WTC11 (cell line): ENCODE measurements around the gene NKAPL. TPM values are rescaled to one million over a fixed set of nuclear protein-coding genes. Genes with fewer than 3 reads are reported as not detected.

Experiments
- CREM ChIP-seq: sonication (generic); formaldehyde crosslinking; IDR thresholded peaks from 2 replicates; pipeline ENCODE4 v1.8.1; 2022; ENCODE audit warnings: mild to moderate bottlenecking, missing genetic modification reagents, moderate library complexity
- ESRRA ChIP-seq: sonication (generic); formaldehyde crosslinking; IDR thresholded peaks from 2 replicates; pipeline ENCODE4 v1.8.1; 2022; ENCODE audit warnings: mild to moderate bottlenecking, missing genetic modification reagents, borderline replicate concordance
- FOXK1 ChIP-seq: sonication (generic); formaldehyde crosslinking; IDR thresholded peaks from 2 replicates; pipeline ENCODE4 v1.8.0; 2022; ENCODE audit warnings: mild to moderate bottlenecking, moderate library complexity, missing genetic modification reagents
- FOXP1 ChIP-seq: sonication (generic); formaldehyde crosslinking; IDR thresholded peaks from 2 replicates; pipeline ENCODE4 v1.8.0; 2022; ENCODE audit warnings: missing genetic modification reagents, mild to moderate bottlenecking, moderate library complexity, borderline replicate concordance
- IRF2 ChIP-seq: sonication (generic); formaldehyde crosslinking; IDR thresholded peaks from 2 replicates; pipeline ENCODE4 v1.8.0; 2022; ENCODE audit warnings: low read depth, missing genetic modification reagents, borderline replicate concordance
- JUN ChIP-seq: sonication (generic); formaldehyde crosslinking; IDR thresholded peaks from 2 replicates; pipeline ENCODE4 v1.8.0; 2023; ENCODE audit warnings: mild to moderate bottlenecking, missing genetic modification reagents
- NR3C1 ChIP-seq: sonication (generic); formaldehyde crosslinking; conservative IDR thresholded peaks from 2 replicates; pipeline ENCODE4 v1.8.1; 2023; ENCODE audit warnings: low read depth, mild to moderate bottlenecking, missing genetic modification reagents
- PRRX2 ChIP-seq: fragments of 250-450 bp; sonication (Bioruptor Pico); IDR thresholded peaks from 2 replicates; pipeline ENCODE4 v1.8.0; 2021; ENCODE audit warnings: mild to moderate bottlenecking
- SMAD3 ChIP-seq: sonication (generic); formaldehyde crosslinking; IDR thresholded peaks from 2 replicates; pipeline ENCODE4 v1.8.0; 2022; ENCODE audit warnings: missing genetic modification reagents, mild to moderate bottlenecking, borderline replicate concordance
- TEAD1 ChIP-seq: sonication (generic); formaldehyde crosslinking; IDR thresholded peaks from 2 replicates; pipeline ENCODE4 v1.8.0; 2022; ENCODE audit warnings: mild to moderate bottlenecking, missing genetic modification reagents
- ZNF219 ChIP-seq: sonication (generic); formaldehyde crosslinking; IDR thresholded peaks from 2 replicates; pipeline ENCODE4 v1.8.0; 2023; ENCODE audit warnings: missing genetic modification reagents, mild to moderate bottlenecking, borderline replicate concordance
- ZNF416 ChIP-seq: fragments of 250-450 bp; sonication (Bioruptor Pico); IDR thresholded peaks from 2 replicates; pipeline ENCODE4 v1.9.0; 2021; ENCODE audit warnings: mild to moderate bottlenecking, inconsistent platforms
- ZNF423 ChIP-seq: fragments of 250-450 bp; sonication (Bioruptor Pico); IDR thresholded peaks from 2 replicates; pipeline ENCODE4 v2.1.2; 2022; ENCODE audit warnings: mild to moderate bottlenecking, moderate library complexity
- total RNA-seq: library from RNA; stranded (reverse); gene quantifications from 3 replicates; pipeline ENCODE4 v1.2.3, GENCODE V29; 2021
- TF ChIP-seq, protein P1 (sequence below): sonication (generic); formaldehyde crosslinking; IDR thresholded peaks from 2 replicates; pipeline ENCODE4 v1.8.0; 2022; ENCODE audit warnings: mild to moderate bottlenecking, missing genetic modification reagents
- TF ChIP-seq, protein P2 (sequence below): sonication (generic); formaldehyde crosslinking; IDR thresholded peaks from 2 replicates; pipeline ENCODE4 v1.8.1; 2023; ENCODE audit warnings: mild to moderate bottlenecking, moderate library complexity, missing genetic modification reagents
- TF ChIP-seq, protein P3 (sequence below): sonication (generic); formaldehyde crosslinking; IDR thresholded peaks from 2 replicates; pipeline ENCODE4 v1.8.1; 2022; ENCODE audit warnings: mild to moderate bottlenecking, moderate library complexity, missing genetic modification reagents
- TF ChIP-seq, protein P4 (sequence below): sonication (generic); formaldehyde crosslinking; IDR thresholded peaks from 2 replicates; pipeline ENCODE4 v1.8.1; 2022; ENCODE audit warnings: low read depth, missing genetic modification reagents, borderline replicate concordance
- TF ChIP-seq, protein P5 (sequence below): sonication (generic); formaldehyde crosslinking; IDR thresholded peaks from 2 replicates; pipeline ENCODE4 v1.8.0; 2022; ENCODE audit warnings: mild to moderate bottlenecking, missing genetic modification reagents
- TF ChIP-seq, protein P6 (sequence below): sonication (generic); formaldehyde crosslinking; conservative IDR thresholded peaks from 2 replicates; pipeline ENCODE4 v1.8.1; 2023; ENCODE audit warnings: mild to moderate bottlenecking, low read depth, missing genetic modification reagents, moderate library complexity
- TF ChIP-seq, protein P7 (sequence below): fragments of 200-600 bp; IDR thresholded peaks from 2 replicates; pipeline ENCODE4 v1.8.0; 2022; ENCODE audit warnings: antibody characterized with exemption
- TF ChIP-seq, protein P8 (sequence below): fragments of 250-450 bp; sonication (Bioruptor Pico); IDR thresholded peaks from 2 replicates; pipeline ENCODE4 v1.9.0; 2021; ENCODE audit warnings: mild to moderate bottlenecking
- TF ChIP-seq, protein P9 (sequence below): sonication (generic); formaldehyde crosslinking; IDR thresholded peaks from 2 replicates; pipeline ENCODE4 v1.8.0; 2023; ENCODE audit warnings: missing genetic modification reagents
- TF ChIP-seq, protein P10 (sequence below): sonication (generic); formaldehyde crosslinking; IDR thresholded peaks from 2 replicates; pipeline ENCODE4 v1.8.1; 2023; ENCODE audit warnings: mild to moderate bottlenecking, missing genetic modification reagents

The NKAPL gene
- total RNA-seq, 1 experiment from 2014 or later: 0.26 TPM

DNA sequence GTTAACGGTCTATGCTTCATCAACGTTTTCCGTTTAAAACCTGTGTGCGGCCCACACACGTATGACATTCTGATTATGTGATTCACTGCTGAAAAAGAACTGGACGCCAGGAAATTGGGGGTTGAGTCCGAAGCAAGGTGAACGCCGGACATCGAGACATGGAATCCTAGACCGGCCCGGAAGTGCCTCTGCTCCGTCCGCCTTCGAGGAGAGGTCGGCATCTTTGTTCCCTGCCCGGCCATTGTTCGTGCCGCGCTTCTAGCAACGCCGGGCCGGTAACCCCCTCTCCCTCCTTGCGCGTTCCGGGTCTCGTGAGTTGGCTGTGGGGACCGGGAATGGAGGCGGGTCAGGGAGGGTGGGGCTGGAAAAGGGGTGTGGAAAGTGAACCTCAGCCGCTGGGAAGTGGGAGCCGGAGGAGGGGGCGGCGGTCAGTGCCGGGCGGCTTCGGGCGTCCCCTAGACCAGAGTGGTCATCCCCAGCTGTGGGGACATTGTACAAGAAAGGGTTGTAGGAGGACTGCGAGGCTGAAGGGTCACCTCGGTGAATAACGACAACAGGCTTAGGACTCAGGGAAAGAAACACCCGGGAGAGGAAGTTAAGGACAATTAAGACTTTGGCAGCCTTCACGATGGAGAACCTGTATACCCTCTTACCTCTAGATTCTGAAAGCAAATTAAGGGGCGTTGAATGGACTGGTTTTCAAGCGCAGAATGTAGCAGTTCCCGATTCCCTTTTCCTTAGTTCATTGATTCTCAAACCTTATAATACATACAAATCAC lies 33.9 kb upstream of the NKAPL start, which contains the start of gene ZSCAN9 (continued):
- TF ChIP-seq, protein P1, sequence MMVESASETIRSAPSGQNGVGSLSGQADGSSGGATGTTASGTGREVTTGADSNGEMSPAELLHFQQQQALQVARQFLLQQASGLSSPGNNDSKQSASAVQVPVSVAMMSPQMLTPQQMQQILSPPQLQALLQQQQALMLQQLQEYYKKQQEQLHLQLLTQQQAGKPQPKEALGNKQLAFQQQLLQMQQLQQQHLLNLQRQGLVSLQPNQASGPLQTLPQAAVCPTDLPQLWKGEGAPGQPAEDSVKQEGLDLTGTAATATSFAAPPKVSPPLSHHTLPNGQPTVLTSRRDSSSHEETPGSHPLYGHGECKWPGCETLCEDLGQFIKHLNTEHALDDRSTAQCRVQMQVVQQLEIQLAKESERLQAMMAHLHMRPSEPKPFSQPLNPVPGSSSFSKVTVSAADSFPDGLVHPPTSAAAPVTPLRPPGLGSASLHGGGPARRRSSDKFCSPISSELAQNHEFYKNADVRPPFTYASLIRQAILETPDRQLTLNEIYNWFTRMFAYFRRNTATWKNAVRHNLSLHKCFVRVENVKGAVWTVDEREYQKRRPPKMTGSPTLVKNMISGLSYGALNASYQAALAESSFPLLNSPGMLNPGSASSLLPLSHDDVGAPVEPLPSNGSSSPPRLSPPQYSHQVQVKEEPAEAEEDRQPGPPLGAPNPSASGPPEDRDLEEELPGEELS (CRISPR knock-in tag): no peak
- TF ChIP-seq, protein P2, sequence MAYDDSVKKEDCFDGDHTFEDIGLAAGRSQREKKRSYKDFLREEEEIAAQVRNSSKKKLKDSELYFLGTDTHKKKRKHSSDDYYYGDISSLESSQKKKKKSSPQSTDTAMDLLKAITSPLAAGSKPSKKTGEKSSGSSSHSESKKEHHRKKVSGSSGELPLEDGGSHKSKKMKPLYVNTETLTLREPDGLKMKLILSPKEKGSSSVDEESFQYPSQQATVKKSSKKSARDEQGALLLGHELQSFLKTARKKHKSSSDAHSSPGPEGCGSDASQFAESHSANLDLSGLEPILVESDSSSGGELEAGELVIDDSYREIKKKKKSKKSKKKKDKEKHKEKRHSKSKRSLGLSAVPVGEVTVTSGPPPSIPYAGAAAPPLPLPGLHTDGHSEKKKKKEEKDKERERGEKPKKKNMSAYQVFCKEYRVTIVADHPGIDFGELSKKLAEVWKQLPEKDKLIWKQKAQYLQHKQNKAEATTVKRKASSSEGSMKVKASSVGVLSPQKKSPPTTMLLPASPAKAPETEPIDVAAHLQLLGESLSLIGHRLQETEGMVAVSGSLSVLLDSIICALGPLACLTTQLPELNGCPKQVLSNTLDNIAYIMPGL (CRISPR knock-in tag): peak; percentile 82
- TF ChIP-seq, protein P3, sequence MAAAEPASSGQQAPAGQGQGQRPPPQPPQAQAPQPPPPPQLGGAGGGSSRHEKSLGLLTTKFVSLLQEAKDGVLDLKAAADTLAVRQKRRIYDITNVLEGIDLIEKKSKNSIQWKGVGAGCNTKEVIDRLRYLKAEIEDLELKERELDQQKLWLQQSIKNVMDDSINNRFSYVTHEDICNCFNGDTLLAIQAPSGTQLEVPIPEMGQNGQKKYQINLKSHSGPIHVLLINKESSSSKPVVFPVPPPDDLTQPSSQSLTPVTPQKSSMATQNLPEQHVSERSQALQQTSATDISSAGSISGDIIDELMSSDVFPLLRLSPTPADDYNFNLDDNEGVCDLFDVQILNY (CRISPR knock-in tag): 0 out of 2 replicates have a peak, but pooled peaks have one; percentile 52
- TF ChIP-seq IRF2 (CRISPR knock-in tag): no peak
- 0 out of 2 replicates have a peak, but pooled peaks have one; percentile 24 for TF ChIP-seq CREM (CRISPR knock-in tag)
- no peak for TF ChIP-seq PRRX2
- no peak for TF ChIP-seq ZNF219 (CRISPR knock-in tag)
- TF ChIP-seq ESRRA (CRISPR knock-in tag): no peak
- TF ChIP-seq, protein P4, sequence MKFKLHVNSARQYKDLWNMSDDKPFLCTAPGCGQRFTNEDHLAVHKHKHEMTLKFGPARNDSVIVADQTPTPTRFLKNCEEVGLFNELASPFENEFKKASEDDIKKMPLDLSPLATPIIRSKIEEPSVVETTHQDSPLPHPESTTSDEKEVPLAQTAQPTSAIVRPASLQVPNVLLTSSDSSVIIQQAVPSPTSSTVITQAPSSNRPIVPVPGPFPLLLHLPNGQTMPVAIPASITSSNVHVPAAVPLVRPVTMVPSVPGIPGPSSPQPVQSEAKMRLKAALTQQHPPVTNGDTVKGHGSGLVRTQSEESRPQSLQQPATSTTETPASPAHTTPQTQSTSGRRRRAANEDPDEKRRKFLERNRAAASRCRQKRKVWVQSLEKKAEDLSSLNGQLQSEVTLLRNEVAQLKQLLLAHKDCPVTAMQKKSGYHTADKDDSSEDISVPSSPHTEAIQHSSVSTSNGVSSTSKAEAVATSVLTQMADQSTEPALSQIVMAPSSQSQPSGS: no peak
- TF ChIP-seq, protein P5, sequence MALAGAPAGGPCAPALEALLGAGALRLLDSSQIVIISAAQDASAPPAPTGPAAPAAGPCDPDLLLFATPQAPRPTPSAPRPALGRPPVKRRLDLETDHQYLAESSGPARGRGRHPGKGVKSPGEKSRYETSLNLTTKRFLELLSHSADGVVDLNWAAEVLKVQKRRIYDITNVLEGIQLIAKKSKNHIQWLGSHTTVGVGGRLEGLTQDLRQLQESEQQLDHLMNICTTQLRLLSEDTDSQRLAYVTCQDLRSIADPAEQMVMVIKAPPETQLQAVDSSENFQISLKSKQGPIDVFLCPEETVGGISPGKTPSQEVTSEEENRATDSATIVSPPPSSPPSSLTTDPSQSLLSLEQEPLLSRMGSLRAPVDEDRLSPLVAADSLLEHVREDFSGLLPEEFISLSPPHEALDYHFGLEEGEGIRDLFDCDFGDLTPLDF (CRISPR knock-in tag): no peak
- no peak for TF ChIP-seq SMAD3
- TF ChIP-seq FOXK1 (CRISPR knock-in tag): peak; percentile 50; the same call in 1 of the 2 replicates
- TF ChIP-seq, protein P6, sequence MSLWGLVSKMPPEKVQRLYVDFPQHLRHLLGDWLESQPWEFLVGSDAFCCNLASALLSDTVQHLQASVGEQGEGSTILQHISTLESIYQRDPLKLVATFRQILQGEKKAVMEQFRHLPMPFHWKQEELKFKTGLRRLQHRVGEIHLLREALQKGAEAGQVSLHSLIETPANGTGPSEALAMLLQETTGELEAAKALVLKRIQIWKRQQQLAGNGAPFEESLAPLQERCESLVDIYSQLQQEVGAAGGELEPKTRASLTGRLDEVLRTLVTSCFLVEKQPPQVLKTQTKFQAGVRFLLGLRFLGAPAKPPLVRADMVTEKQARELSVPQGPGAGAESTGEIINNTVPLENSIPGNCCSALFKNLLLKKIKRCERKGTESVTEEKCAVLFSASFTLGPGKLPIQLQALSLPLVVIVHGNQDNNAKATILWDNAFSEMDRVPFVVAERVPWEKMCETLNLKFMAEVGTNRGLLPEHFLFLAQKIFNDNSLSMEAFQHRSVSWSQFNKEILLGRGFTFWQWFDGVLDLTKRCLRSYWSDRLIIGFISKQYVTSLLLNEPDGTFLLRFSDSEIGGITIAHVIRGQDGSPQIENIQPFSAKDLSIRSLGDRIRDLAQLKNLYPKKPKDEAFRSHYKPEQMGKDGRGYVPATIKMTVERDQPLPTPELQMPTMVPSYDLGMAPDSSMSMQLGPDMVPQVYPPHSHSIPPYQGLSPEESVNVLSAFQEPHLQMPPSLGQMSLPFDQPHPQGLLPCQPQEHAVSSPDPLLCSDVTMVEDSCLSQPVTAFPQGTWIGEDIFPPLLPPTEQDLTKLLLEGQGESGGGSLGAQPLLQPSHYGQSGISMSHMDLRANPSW (CRISPR knock-in tag): no peak
- no peak for TF ChIP-seq ZNF423 (CRISPR knock-in tag)
- no peak for TF ChIP-seq JUN (CRISPR knock-in tag)
- no peak for TF ChIP-seq ZNF416
- TF ChIP-seq FOXP1 (CRISPR knock-in tag): no peak
- TF ChIP-seq, protein P7, sequence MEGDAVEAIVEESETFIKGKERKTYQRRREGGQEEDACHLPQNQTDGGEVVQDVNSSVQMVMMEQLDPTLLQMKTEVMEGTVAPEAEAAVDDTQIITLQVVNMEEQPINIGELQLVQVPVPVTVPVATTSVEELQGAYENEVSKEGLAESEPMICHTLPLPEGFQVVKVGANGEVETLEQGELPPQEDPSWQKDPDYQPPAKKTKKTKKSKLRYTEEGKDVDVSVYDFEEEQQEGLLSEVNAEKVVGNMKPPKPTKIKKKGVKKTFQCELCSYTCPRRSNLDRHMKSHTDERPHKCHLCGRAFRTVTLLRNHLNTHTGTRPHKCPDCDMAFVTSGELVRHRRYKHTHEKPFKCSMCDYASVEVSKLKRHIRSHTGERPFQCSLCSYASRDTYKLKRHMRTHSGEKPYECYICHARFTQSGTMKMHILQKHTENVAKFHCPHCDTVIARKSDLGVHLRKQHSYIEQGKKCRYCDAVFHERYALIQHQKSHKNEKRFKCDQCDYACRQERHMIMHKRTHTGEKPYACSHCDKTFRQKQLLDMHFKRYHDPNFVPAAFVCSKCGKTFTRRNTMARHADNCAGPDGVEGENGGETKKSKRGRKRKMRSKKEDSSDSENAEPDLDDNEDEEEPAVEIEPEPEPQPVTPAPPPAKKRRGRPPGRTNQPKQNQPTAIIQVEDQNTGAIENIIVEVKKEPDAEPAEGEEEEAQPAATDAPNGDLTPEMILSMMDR: no peak
- TF ChIP-seq, protein P8, sequence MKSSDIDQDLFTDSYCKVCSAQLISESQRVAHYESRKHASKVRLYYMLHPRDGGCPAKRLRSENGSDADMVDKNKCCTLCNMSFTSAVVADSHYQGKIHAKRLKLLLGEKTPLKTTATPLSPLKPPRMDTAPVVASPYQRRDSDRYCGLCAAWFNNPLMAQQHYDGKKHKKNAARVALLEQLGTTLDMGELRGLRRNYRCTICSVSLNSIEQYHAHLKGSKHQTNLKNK (CRISPR knock-in tag): no peak
- no peak for TF ChIP-seq NR3C1
- TF ChIP-seq, protein P9, sequence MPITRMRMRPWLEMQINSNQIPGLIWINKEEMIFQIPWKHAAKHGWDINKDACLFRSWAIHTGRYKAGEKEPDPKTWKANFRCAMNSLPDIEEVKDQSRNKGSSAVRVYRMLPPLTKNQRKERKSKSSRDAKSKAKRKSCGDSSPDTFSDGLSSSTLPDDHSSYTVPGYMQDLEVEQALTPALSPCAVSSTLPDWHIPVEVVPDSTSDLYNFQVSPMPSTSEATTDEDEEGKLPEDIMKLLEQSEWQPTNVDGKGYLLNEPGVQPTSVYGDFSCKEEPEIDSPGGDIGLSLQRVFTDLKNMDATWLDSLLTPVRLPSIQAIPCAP (CRISPR knock-in tag): no peak
- TF ChIP-seq, protein P10, sequence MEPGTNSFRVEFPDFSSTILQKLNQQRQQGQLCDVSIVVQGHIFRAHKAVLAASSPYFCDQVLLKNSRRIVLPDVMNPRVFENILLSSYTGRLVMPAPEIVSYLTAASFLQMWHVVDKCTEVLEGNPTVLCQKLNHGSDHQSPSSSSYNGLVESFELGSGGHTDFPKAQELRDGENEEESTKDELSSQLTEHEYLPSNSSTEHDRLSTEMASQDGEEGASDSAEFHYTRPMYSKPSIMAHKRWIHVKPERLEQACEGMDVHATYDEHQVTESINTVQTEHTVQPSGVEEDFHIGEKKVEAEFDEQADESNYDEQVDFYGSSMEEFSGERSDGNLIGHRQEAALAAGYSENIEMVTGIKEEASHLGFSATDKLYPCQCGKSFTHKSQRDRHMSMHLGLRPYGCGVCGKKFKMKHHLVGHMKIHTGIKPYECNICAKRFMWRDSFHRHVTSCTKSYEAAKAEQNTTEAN: peak; percentile 44; the same call in 1 of the 2 replicates
- TF ChIP-seq TEAD1 (CRISPR knock-in tag): peak; percentile 75
